GM23338 (cell line): ENCODE results near the gene CENPP. TPM values are rescaled to one million over a fixed set of nuclear protein-coding genes. Genes with fewer than 3 reads are reported as not detected.

Experiments used
- ATAC-seq: fragments of 200-7000 bp; cut with Tn5 transposase; 3 replicates; pipeline ENCODE4 v1.9.1; 2020
- DNase-seq: peaks from one replicate; pipeline ENCODE4 v3.0.0-alpha.2; 2015; ENCODE audit warnings: low spot score
- H2AFZ ChIP-seq: fragments of 200-600 bp; sonication (generic); 2 replicates; pipeline ENCODE4 v1.8.0; 2016; ENCODE audit warnings: antibody characterized with exemption, mild to moderate bottlenecking, moderate library complexity
- H3F3A ChIP-seq: fragments of 200-600 bp; sonication (generic); replicated peaks from 2 replicates; pipeline ENCODE4 v1.8.0; 2017; ENCODE audit warnings: antibody characterized with exemption, mixed run types, low read depth
- H3K27ac ChIP-seq: fragments of 200-600 bp; sonication (generic); 2 replicates; pipeline ENCODE4 v1.6.1; 2016; ENCODE audit warnings: low read depth
- H3K27me3 ChIP-seq: fragments of 200-600 bp; sonication (generic); 2 replicates; pipeline ENCODE4 v1.8.0; 2016; ENCODE audit warnings: mild to moderate bottlenecking, mixed run types, moderate library complexity; ENCODE audit not compliant: insufficient read depth
- H3K36me3 ChIP-seq: fragments of 200-600 bp; sonication (generic); 2 replicates; pipeline ENCODE4 v1.8.0; 2016; ENCODE audit warnings: mild to moderate bottlenecking; ENCODE audit not compliant: insufficient read depth
- H3K4me1 ChIP-seq: fragments of 200-600 bp; sonication (generic); 2 replicates; pipeline ENCODE4 v1.8.0; 2016; ENCODE audit warnings: mild to moderate bottlenecking, moderate library complexity; ENCODE audit not compliant: insufficient read depth
- H3K4me2 ChIP-seq: fragments of 200-600 bp; sonication (generic); 2 replicates; pipeline ENCODE4 v1.7.1; 2017; ENCODE audit warnings: mixed run types
- H3K4me3 ChIP-seq: fragments of 200-600 bp; sonication (generic); 2 replicates; pipeline ENCODE4 v1.6.1; 2016; ENCODE audit warnings: mixed run types
- H3K79me2 ChIP-seq: fragments of 200-600 bp; sonication (generic); replicated peaks from 2 replicates; pipeline ENCODE4 v1.8.0; 2017; ENCODE audit warnings: mild to moderate bottlenecking; ENCODE audit not compliant: insufficient read depth
- H3K9me2 ChIP-seq: fragments of 200-600 bp; sonication (generic); 2 replicates; pipeline ENCODE4 v1.8.0; 2017; ENCODE audit not compliant: insufficient read depth
- H4K20me1 ChIP-seq: fragments of 200-600 bp; sonication (generic); replicated peaks from 2 replicates; pipeline ENCODE4 v1.8.0; 2017; ENCODE audit warnings: mild to moderate bottlenecking; ENCODE audit not compliant: insufficient read depth
- H3K27ac Mint-ChIP-seq: 2 replicates; pipeline ENCODE4 v1.8.0; 2020; ENCODE audit warnings: inconsistent platforms, mild to moderate bottlenecking, moderate library complexity, mixed read lengths
- H3K27me3 Mint-ChIP-seq: 3 replicates; pipeline ENCODE4 v1.8.0; 2022; ENCODE audit warnings: low read depth, mild to moderate bottlenecking, moderate library complexity, mixed read lengths, inconsistent platforms; ENCODE audit not compliant: insufficient read depth, poor library complexity
- H3K36me3 Mint-ChIP-seq: 3 replicates; pipeline ENCODE4 v1.8.0; 2021; ENCODE audit warnings: low read depth, mild to moderate bottlenecking, inconsistent platforms, moderate library complexity, mixed read lengths
- H3K4me1 Mint-ChIP-seq: 3 replicates; pipeline ENCODE4 v1.8.0; 2020; ENCODE audit warnings: mild to moderate bottlenecking, inconsistent platforms, mixed read lengths
- H3K4me3 Mint-ChIP-seq: 3 replicates; pipeline ENCODE4 v1.8.0; 2021; ENCODE audit warnings: moderate library complexity, mild to moderate bottlenecking, inconsistent platforms, mixed read lengths
- H3K9me3 Mint-ChIP-seq: 3 replicates; pipeline ENCODE4 v1.8.0; 2020; ENCODE audit warnings: moderate library complexity, mild to moderate bottlenecking, inconsistent platforms, mixed read lengths
- CREB1 ChIP-seq: fragments of 250-450 bp; sonication (Bioruptor Pico); IDR thresholded peaks from 2 replicates; pipeline ENCODE4 v1.5.0; 2020; ENCODE audit warnings: low read depth, mild to moderate bottlenecking, moderate library complexity
- EZH2phosphoT487 ChIP-seq: fragments of 200-600 bp; sonication (generic); IDR thresholded peaks from one replicate; pipeline ENCODE4 v1.8.1; 2018; ENCODE audit warnings: antibody characterized with exemption; ENCODE audit not compliant: unreplicated experiment
- JUNB ChIP-seq: IDR thresholded peaks from one replicate; pipeline ENCODE4 v1.6.1; 2016; ENCODE audit warnings: antibody characterized with exemption; ENCODE audit not compliant: unreplicated experiment
- polyA plus RNA-seq: library from polyadenylated mRNA; unstranded; fragments of >200 nt; fragmentation: Nextera tagmentation; extraction: Ambion mirVana; gene quantifications from 2 replicates; pipeline ENCODE4 v1.2.1, GENCODE V29; 2016
- total RNA-seq: library from RNA; depleted of rRNA; stranded (reverse); fragments of >200 nt; shearing (Covaris generic); gene quantifications from 2 replicates; pipeline ENCODE4 v1.2.3, GENCODE V29; 2014
- TF ChIP-seq, protein P1 (sequence below), 2 experiments: fragments of 200-600 bp in 1 of 2; sonication (generic) in 1 of 2; conservative IDR thresholded peaks; 2 replicates each; pipeline versions ENCODE4 v1.5.1 to v1.6.1; 2016 to 2017; ENCODE audit warnings: antibody characterized with exemption in 2 of 2, low read depth in 2 of 2, mild to moderate bottlenecking in 2 of 2, moderate library complexity in 1 of 2
- TF ChIP-seq, protein P2 (sequence below): fragments of 250-450 bp; sonication (Bioruptor Pico); IDR thresholded peaks from 2 replicates; pipeline ENCODE4 v1.5.0; 2020; ENCODE audit warnings: mild to moderate bottlenecking, moderate library complexity

The CENPP gene
- total and polyA plus RNA-seq, 2 experiments from 2014 or later = 11.0 to 12.6 TPM

DNA sequence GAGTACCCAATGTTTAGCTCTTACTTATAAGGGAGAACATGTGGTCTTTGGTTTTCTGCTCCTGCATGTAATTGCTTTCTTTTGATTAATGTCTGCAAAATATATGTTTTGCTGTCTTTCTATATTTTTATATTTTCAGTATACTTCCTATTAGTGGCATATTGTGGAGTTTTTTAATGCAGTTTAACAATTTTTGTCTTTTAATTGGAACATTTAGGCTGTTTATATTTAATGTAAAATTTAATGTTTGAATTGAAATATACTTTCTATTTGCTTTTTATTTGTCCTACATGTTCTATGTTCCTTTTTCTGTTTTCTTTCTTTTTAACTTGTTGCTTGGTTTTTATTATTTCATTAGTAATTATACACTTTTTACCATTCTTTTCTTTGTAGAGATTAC is 205.1 kb downstream of the CENPP start:
- no peak overlapping the region for H3K27ac ChIP-seq

More for the DNA sequence above, 205.1 kb downstream of the CENPP start:
- H2AFZ ChIP-seq = no peak overlapping the region
- Mint-ChIP-seq H3K9me3 (no peaks in the 10 kb centered on the region), H3K4me3 (no peak overlapping the region), H3K4me1 (peaks cover 11% of the 10 kb centered on the region; the same call in 2 of the 3 replicates), H3K27ac (no peak overlapping the region), H3K27me3 (no peaks in the 10 kb centered on the region), H3K36me3 (no peaks in the 10 kb centered on the region)
- H3K4me3 ChIP-seq = no peak overlapping the region
- TF ChIP-seq, protein P1, sequence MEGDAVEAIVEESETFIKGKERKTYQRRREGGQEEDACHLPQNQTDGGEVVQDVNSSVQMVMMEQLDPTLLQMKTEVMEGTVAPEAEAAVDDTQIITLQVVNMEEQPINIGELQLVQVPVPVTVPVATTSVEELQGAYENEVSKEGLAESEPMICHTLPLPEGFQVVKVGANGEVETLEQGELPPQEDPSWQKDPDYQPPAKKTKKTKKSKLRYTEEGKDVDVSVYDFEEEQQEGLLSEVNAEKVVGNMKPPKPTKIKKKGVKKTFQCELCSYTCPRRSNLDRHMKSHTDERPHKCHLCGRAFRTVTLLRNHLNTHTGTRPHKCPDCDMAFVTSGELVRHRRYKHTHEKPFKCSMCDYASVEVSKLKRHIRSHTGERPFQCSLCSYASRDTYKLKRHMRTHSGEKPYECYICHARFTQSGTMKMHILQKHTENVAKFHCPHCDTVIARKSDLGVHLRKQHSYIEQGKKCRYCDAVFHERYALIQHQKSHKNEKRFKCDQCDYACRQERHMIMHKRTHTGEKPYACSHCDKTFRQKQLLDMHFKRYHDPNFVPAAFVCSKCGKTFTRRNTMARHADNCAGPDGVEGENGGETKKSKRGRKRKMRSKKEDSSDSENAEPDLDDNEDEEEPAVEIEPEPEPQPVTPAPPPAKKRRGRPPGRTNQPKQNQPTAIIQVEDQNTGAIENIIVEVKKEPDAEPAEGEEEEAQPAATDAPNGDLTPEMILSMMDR (conservative IDR thresholded peaks at IDR 0.05; ENCODE audit: low read depth in 2 of 2) = no peak
- TF ChIP-seq JUNB (no peak), CREB1 (CRISPR knock-in tag) (no peak), EZH2phosphoT487 (no peak)
- TF ChIP-seq, protein P2, sequence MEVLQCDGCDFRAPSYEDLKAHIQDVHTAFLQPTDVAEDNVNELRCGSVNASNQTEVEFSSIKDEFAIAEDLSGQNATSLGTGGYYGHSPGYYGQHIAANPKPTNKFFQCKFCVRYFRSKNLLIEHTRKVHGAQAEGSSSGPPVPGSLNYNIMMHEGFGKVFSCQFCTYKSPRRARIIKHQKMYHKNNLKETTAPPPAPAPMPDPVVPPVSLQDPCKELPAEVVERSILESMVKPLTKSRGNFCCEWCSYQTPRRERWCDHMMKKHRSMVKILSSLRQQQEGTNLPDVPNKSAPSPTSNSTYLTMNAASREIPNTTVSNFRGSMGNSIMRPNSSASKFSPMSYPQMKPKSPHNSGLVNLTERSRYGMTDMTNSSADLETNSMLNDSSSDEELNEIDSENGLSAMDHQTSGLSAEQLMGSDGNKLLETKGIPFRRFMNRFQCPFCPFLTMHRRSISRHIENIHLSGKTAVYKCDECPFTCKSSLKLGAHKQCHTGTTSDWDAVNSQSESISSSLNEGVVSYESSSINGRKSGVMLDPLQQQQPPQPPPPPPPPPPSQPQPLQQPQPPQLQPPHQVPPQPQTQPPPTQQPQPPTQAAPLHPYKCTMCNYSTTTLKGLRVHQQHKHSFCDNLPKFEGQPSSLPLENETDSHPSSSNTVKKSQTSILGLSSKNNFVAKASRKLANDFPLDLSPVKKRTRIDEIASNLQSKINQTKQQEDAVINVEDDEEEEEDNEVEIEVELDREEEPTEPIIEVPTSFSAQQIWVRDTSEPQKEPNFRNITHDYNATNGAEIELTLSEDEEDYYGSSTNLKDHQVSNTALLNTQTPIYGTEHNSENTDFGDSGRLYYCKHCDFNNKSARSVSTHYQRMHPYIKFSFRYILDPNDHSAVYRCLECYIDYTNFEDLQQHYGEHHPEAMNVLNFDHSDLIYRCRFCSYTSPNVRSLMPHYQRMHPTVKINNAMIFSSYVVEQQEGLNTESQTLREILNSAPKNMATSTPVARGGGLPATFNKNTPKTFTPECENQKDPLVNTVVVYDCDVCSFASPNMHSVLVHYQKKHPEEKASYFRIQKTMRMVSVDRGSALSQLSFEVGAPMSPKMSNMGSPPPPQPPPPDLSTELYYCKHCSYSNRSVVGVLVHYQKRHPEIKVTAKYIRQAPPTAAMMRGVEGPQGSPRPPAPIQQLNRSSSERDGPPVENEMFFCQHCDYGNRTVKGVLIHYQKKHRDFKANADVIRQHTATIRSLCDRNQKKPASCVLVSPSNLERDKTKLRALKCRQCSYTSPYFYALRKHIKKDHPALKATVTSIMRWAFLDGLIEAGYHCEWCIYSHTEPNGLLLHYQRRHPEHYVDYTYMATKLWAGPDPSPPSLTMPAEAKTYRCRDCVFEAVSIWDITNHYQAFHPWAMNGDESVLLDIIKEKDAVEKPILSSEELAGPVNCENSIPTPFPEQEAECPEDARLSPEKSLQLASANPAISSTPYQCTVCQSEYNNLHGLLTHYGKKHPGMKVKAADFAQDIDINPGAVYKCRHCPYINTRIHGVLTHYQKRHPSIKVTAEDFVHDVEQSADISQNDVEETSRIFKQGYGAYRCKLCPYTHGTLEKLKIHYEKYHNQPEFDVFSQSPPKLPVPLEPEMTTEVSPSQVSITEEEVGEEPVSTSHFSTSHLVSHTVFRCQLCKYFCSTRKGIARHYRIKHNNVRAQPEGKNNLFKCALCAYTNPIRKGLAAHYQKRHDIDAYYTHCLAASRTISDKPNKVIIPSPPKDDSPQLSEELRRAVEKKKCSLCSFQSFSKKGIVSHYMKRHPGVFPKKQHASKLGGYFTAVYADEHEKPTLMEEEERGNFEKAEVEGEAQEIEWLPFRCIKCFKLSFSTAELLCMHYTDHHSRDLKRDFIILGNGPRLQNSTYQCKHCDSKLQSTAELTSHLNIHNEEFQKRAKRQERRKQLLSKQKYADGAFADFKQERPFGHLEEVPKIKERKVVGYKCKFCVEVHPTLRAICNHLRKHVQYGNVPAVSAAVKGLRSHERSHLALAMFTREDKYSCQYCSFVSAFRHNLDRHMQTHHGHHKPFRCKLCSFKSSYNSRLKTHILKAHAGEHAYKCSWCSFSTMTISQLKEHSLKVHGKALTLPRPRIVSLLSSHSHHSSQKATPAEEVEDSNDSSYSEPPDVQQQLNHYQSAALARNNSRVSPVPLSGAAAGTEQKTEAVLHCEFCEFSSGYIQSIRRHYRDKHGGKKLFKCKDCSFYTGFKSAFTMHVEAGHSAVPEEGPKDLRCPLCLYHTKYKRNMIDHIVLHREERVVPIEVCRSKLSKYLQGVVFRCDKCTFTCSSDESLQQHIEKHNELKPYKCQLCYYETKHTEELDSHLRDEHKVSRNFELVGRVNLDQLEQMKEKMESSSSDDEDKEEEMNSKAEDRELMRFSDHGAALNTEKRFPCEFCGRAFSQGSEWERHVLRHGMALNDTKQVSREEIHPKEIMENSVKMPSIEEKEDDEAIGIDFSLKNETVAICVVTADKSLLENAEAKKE (CRISPR knock-in tag) = no peak
- H3K36me3 ChIP-seq = no peaks in the 10 kb centered on the region
- DNase-seq = no peak
- H3K4me1 ChIP-seq = no peaks in the 10 kb centered on the region
- no peaks in the 10 kb centered on the region for H3K27me3 ChIP-seq
- no peaks in the 10 kb centered on the region for H4K20me1 ChIP-seq
- H3K4me2 ChIP-seq = no peak overlapping the region
- H3K79me2 ChIP-seq = no peaks in the 10 kb centered on the region
- no peaks in the 10 kb centered on the region for H3K9me2 ChIP-seq
- no peaks in the 10 kb centered on the region for H3F3A ChIP-seq
- no peak for ATAC-seq
